GM12878 (cell line): Measurements from ENCODE around the gene RRAD. TPM values are rescaled to one million over a fixed set of nuclear protein-coding genes. Genes with fewer than 3 reads are reported as not detected.
"Not testable (repeated sequence)": the region's sequence is repeated elsewhere in the genome, so short reads cannot be mapped to it uniquely, and the experiment has no call there.

Experiments
- ATAC-seq: fragments of 200-7000 bp; cut with Tn5 transposase; 3 replicates; pipeline ENCODE4 v1.9.1; 2020; ENCODE audit warnings: mild to moderate bottlenecking, moderate library complexity
- BruUV-seq: library from RNA; stranded (reverse); fragments of 400-500 nt; replicated peaks from 2 replicates; lab custom pipeline; 2021; lab: Mats Ljungman, UMichigan
- CTCF ChIA-PET: fragments of 300-600 bp; sonication (Branson Sonifier 250); formaldehyde crosslinking; extraction: SDS; loops from one replicate; lab custom pipeline; 2021; ENCODE audit warnings: inconsistent platforms; lab: Yijun Ruan, JAX
- POLR2A ChIA-PET: fragments of 350-600 bp; formaldehyde crosslinking; extraction: SDS; loops from one replicate; lab custom pipeline; 2021; ENCODE audit warnings: inconsistent platforms; lab: Charles Lee
- RAD21 ChIA-PET: fragments of 300-600 bp; sonication (Branson Sonifier 250); formaldehyde crosslinking; loops from one replicate; lab custom pipeline; 2023; ENCODE audit warnings: antibody characterized with exemption; ENCODE audit not compliant: unreplicated experiment; lab: Charles Lee
- SMC1A ChIA-PET: fragments of 300-600 bp; sonication (Branson Sonifier 250); formaldehyde crosslinking; loops from one replicate; lab custom pipeline; 2023; ENCODE audit not compliant: unreplicated experiment, uncharacterized antibody; lab: Charles Lee
- DNase-seq: peaks from one replicate; pipeline ENCODE4 v3.0.0-alpha.2; 2011; ENCODE audit warnings: low read depth, low spot score
- FAIRE-seq: peaks from 3 replicates; lab custom pipeline; 2011; peaks lifted over from hg19 to GRCh38; lab: Jason Lieb, UNC
- H2AFZ ChIP-seq: 2 replicates; pipeline ENCODE4 v1.6.0; 2011; ENCODE audit warnings: low read depth, low read length, control low read depth; ENCODE audit not compliant: control insufficient read depth
- H3K27ac ChIP-seq: 2 replicates; pipeline ENCODE4 v1.5.1; 2011; ENCODE audit warnings: control low read depth; ENCODE audit not compliant: control insufficient read depth, insufficient read depth
- H3K27me3 ChIP-seq, 2 experiments: replicated peaks in 1 of 2; 2 replicates each; pipeline versions ENCODE4 v1.6.0 to v1.6.1; 2011; ENCODE audit warnings: low read length in 1 of 2; ENCODE audit not compliant: control insufficient read depth in 2 of 2, insufficient read depth in 2 of 2
- H3K36me3 ChIP-seq, 2 experiments: 2 replicates each; pipeline ENCODE4 v1.5.1; 2011; ENCODE audit warnings: low read length in 1 of 2; ENCODE audit not compliant: control insufficient read depth in 2 of 2, insufficient read depth in 2 of 2
- H3K4me1 ChIP-seq: 2 replicates; pipeline ENCODE4 v1.6.1; 2011; ENCODE audit warnings: mild to moderate bottlenecking, low read length, moderate library complexity, mixed read lengths; ENCODE audit not compliant: control insufficient read depth, insufficient read depth
- H3K4me2 ChIP-seq: 2 replicates; pipeline ENCODE4 v1.6.0; 2011; ENCODE audit warnings: control low read depth; ENCODE audit not compliant: control insufficient read depth, insufficient read depth
- H3K4me3 ChIP-seq: fragments of 200-600 bp; sonication (generic); 2 replicates; pipeline ENCODE4 v1.5.1; 2016
- H3K79me2 ChIP-seq: 2 replicates; pipeline ENCODE4 v1.6.0; 2011; ENCODE audit warnings: low read length; ENCODE audit not compliant: control insufficient read depth, insufficient read depth
- H3K9ac ChIP-seq: 2 replicates; pipeline ENCODE4 v1.8.0; 2011; ENCODE audit warnings: low read length, control low read depth, mixed read lengths; ENCODE audit not compliant: control insufficient read depth, insufficient read depth
- H3K9me3 ChIP-seq: replicated peaks from 3 replicates; pipeline ENCODE4 v1.5.1; 2011; ENCODE audit warnings: mild to moderate bottlenecking, low read length; ENCODE audit not compliant: control insufficient read depth, insufficient read depth
- H4K20me1 ChIP-seq: 2 replicates; pipeline ENCODE4 v1.6.0; 2011; ENCODE audit not compliant: control insufficient read depth, insufficient read depth
- ASH2L ChIP-seq: fragments of 300-600, 200-600 bp; sonication (generic); IDR thresholded peaks from 2 replicates; pipeline ENCODE4 v1.6.1; 2017; ENCODE audit warnings: low read depth, mild to moderate bottlenecking, borderline replicate concordance
- BHLHE40 ChIP-seq, 2 experiments: fragments of 450-650 bp in 1 of 2; IDR thresholded peaks; 2 replicates each; pipeline ENCODE4 v1.6.1; 2011 to 2017; ENCODE audit warnings: low read depth in 2 of 2, borderline replicate concordance in 1 of 2, improper control_type of control experiment in 1 of 2, low read length in 1 of 2, mild to moderate bottlenecking in 1 of 2
- CBX5 ChIP-seq: sonication (generic); IDR thresholded peaks from 2 replicates; pipeline ENCODE4 v1.6.1; 2016; ENCODE audit warnings: low read depth, moderate library complexity, mild to moderate bottlenecking, inconsistent platforms
- CREM ChIP-seq: IDR thresholded peaks from 2 replicates; pipeline ENCODE4 v1.6.1; 2014; ENCODE audit warnings: antibody characterized with exemption, low read depth
- EED ChIP-seq: sonication (generic); IDR thresholded peaks from 2 replicates; pipeline ENCODE4 v1.6.1; 2016; ENCODE audit warnings: antibody characterized with exemption, low read depth
- EGR1 ChIP-seq, 2 experiments: IDR thresholded peaks; 1 replicate in 1 of 2; 2 replicates in 1 of 2; pipeline ENCODE4 v1.6.1; 2011 to 2012; ENCODE audit warnings: low read depth in 2 of 2, low read length in 2 of 2, borderline replicate concordance in 1 of 2, mild to moderate bottlenecking in 1 of 2, moderate library complexity in 1 of 2
- FOXM1 ChIP-seq: IDR thresholded peaks from 2 replicates; pipeline ENCODE4 v1.6.1; 2012; ENCODE audit warnings: low read depth, mild to moderate bottlenecking, inconsistent platforms, low read length, moderate library complexity
- GABPA ChIP-seq: IDR thresholded peaks from 2 replicates; pipeline ENCODE4 v1.6.1; 2014; ENCODE audit warnings: antibody characterized with exemption, low read depth, mild to moderate bottlenecking, inconsistent platforms
- RAD51 ChIP-seq: fragments of 450-650 bp; IDR thresholded peaks from 2 replicates; pipeline ENCODE4 v1.6.1; 2016; ENCODE audit warnings: moderate library complexity, mild to moderate bottlenecking, inconsistent platforms
- SMAD5 ChIP-seq: IDR thresholded peaks from 2 replicates; pipeline ENCODE4 v1.6.1; 2016; ENCODE audit warnings: antibody characterized with exemption, low read depth
- TCF3 ChIP-seq: IDR thresholded peaks from 2 replicates; pipeline ENCODE4 v1.6.1; 2012; ENCODE audit warnings: low read depth, mild to moderate bottlenecking, low read length, borderline replicate concordance; ENCODE audit not compliant: insufficient read depth
- WGBS: methylation state at CpG from one replicate; pipeline ENCODE4 v1.1.6; 2016; ENCODE audit warnings: low lambda C conversion rate; ENCODE audit not compliant: insufficient replicate concordance, insufficient coverage; ENCODE audit errors: missing lambda C conversion rate; 5-methylcytosine and 5-hydroxymethylcytosine counted together
- in situ Hi-C: fragments of 300-500 bp; cut with MboI; formaldehyde crosslinking; loops from 9 replicates; pipeline ENCODE4 v1.14.3; 2018; ENCODE audit warnings: mixed read lengths
- intact Hi-C: fragments of 100-400 bp; cut with micrococcal nuclease; formaldehyde crosslinking; loops from one replicate; pipeline ENCODE4 v1.14.2; 2022; ENCODE audit not compliant: unreplicated experiment
- polyA plus RNA-seq, 11 experiments: library from polyadenylated mRNA; depleted of rRNA in 4 of 11; unstranded in 6 of 11; stranded (reverse) in 5 of 11; fragments of >200 nt; fragmentation: Nextera tagmentation in 4 of 11; fragmentation: Illumina TruSeq in 1 of 11; extraction: Ambion mirVana in 4 of 11; extraction: Trizol in 1 of 11; gene quantifications; 1 replicate in 1 of 11; 2 replicates in 10 of 11; pipeline versions ENCODE4 v1.2.1 to v1.2.3, GENCODE V29; 2011 to 2016; ENCODE audit warnings: inconsistent platforms in 2 of 11, missing spikeins in 2 of 11, low read depth in 1 of 11
- total RNA-seq, 4 experiments: library from RNA; depleted of rRNA in 3 of 4; stranded (reverse); fragments of >200 nt in 3 of 4; fragmentation: Illumina TruSeq in 1 of 4; extraction: Trizol in 1 of 4; gene quantifications; 2 replicates each; pipeline versions ENCODE4 v1.2.1 to v1.2.3, GENCODE V29; 2013 to 2021
- TF ChIP-seq, protein P1 (sequence below): fragments of 450-650 bp; IDR thresholded peaks from 2 replicates; pipeline ENCODE4 v1.6.1; 2016; ENCODE audit warnings: mild to moderate bottlenecking

RRAD gene
- total and polyA plus RNA-seq, 10 of the 15 experiments (the other 5 are each of a cell fraction or from before 2014, with no cell fraction given) = 0.11 to 8.5 (median 2.8) TPM

DNA sequence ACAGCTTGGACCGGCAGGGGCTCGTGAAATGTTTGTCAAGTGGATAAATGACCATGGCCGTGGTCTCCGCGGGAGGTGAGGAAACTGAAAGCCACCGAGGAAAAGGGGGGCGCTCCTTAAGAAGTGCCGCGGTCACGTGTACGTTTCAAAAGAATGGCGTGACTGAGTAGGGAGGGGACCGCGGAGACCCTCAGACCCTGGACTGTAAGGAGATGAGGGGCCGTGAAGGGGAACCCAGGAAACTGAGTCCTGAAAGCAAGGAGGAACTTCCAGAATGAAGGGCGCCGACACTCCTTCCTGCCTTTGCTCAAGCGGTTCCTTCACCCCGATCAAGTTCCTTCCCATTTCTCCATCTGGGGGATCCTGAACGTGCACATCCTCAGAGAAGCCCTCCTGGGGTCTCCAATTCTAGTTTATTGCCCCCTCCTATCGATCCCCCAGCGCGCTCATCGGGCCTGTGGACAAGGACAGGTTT is 9.5 kb upstream of the RRAD start:
- H3K4me3 ChIP-seq = peak overlapping the region; percentile 78
- RAD21 ChIA-PET = interaction anchor here (0.6 kb wide), 1 partner anchor 23 kb away, joined by 3 read pairs; no protein-coding TSS in a partner anchor
- POLR2A ChIA-PET = interaction anchor here (0.5 kb wide), 1 partner anchor 204 kb away, joined by 5 read pairs; no protein-coding TSS in a partner anchor
- peak overlapping the region; percentile 87; the same call in 1 of the 2 replicates for H2AFZ ChIP-seq
- TSS peak; percentile 79 for BruUV-seq
- H3K4me1 ChIP-seq, SMC1A ChIA-PET, intact Hi-C loops, H3K27me3 ChIP-seq, DNase-seq, H3K36me3 ChIP-seq, H3K9me3 ChIP-seq, H4K20me1 ChIP-seq: not testable (repeated sequence)
- peak overlapping the region; percentile 73 for H3K4me2 ChIP-seq
- in situ Hi-C loops = loop anchor here (10.0 kb wide), 1 partner anchor 60 kb away; no protein-coding TSS in a partner anchor
- CTCF ChIA-PET = interaction anchor here (0.8 to 1.3 kb wide), 2 partner anchors 62 to 67 kb away, joined by 3 to 4 read pairs; no protein-coding TSS in a partner anchor
- H3K79me2 ChIP-seq = peaks cover 33% of the 10 kb centered on the region
- H3K9ac ChIP-seq = peak overlapping the region; percentile 94
- peak; percentile 59 for FAIRE-seq
- TF ChIP-seq BHLHE40 (IDR thresholded peaks at IDR 0.05; ENCODE audit: borderline replicate concordance in 1 of 2, low read depth in 2 of 2, low read length in 1 of 2) (peak in 1 of 2 experiments; percentile 60; a peak in 2 of 4 replicates), RAD51 (peak; percentile 68; the same call in 1 of the 2 replicates)
- peak overlapping the region; percentile 94 for H3K27ac ChIP-seq
- 3% methylated on average over 23 of the region's 24 CpGs for WGBS
- ATAC-seq = peak; percentile 48

DNA sequence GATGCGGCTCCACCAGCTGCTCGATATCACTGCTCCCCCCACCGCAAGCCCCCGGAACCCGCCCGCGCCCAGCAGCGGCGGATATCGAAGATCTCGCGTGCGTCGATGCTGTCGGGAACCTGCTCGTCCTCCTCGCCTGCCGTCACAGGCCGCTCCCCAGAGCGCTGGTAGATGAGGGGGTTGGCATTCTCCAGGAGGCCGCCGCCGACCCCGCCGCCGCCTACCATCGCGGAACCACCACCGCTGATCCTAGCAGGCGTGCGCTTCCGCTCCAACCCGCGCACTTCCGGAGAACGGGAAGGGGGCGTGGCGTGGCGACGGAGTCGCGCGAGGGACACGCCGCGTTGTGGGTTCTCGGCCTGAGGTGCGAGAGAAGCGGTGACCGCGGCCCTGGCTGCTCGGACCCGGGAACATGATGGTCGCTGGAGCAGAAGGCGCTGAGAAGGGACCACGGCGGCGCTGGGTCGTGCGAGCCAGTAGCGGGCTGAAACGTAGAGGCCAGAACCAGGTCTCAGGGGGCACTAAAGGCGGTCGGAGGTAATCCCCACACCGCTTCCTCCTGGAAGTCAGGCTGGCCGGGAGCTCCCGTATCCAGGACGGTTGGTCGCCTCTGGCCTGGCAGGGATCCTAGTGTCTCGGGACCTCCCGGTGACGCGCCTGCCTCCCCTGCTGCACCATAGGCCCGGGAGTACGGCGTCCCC is 9.0 kb upstream of the RRAD start, which contains the start of gene CIAO2B:
CIAO2B (minus strand) TSS at position 265 of the 701 bp plus-strand sequence; CDS start at position 227, 38 bp downstream.
- RAD21 ChIA-PET = interaction anchor here (0.6 to 1.0 kb wide), 2 partner anchors 23 to 251 kb away, joined by 3 read pairs; no protein-coding TSS in a partner anchor
- no peak for TF ChIP-seq FOXM1
- peak; percentile 91 for TF ChIP-seq GABPA
- no peak for TF ChIP-seq CBX5
- peak; percentile 47; the same call in 1 of the 2 replicates for TF ChIP-seq TCF3
- peak; percentile 79 for TF ChIP-seq SMAD5
- TF ChIP-seq, protein P1, sequence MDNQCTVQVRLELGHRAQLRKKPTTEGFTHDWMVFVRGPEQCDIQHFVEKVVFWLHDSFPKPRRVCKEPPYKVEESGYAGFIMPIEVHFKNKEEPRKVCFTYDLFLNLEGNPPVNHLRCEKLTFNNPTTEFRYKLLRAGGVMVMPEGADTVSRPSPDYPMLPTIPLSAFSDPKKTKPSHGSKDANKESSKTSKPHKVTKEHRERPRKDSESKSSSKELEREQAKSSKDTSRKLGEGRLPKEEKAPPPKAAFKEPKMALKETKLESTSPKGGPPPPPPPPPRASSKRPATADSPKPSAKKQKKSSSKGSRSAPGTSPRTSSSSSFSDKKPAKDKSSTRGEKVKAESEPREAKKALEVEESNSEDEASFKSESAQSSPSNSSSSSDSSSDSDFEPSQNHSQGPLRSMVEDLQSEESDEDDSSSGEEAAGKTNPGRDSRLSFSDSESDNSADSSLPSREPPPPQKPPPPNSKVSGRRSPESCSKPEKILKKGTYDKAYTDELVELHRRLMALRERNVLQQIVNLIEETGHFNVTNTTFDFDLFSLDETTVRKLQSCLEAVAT = 0 out of 2 replicates have a peak, but pooled peaks have one; percentile 39
- TF ChIP-seq EED = peak; percentile 46; the same call in 1 of the 2 replicates
- peak; percentile 59; the same call in 1 of the 2 replicates for TF ChIP-seq CREM
- TF ChIP-seq EGR1 (IDR thresholded peaks at IDR 0.05; ENCODE audit: borderline replicate concordance in 1 of 2, low read depth in 2 of 2, low read length in 2 of 2) = 0 out of 3 replicates have a peak, but pooled peaks of 1 of the 2 experiments have one; percentile 28
- TF ChIP-seq ASH2L = 0 out of 2 replicates have a peak, but pooled peaks have one; percentile 27

More for the DNA sequence above, 9.0 kb upstream of the RRAD start, which contains the start of gene CIAO2B:
- peaks cover 33% of the 10 kb centered on the region for H3K79me2 ChIP-seq
- SMC1A ChIA-PET = no interaction called here
- H3K9me3 ChIP-seq = no peaks in the 10 kb centered on the region
- H3K4me2 ChIP-seq = peak within 1 kb of the TSS; percentile 95
- POLR2A ChIA-PET = interaction anchor here (0.5 kb wide), 1 partner anchor 205 kb away, joined by 5 read pairs; no protein-coding TSS in a partner anchor
- H4K20me1 ChIP-seq = no peaks in the 10 kb centered on the region
- peak within 1 kb of the TSS; percentile 78 for H3K4me3 ChIP-seq
- under 1% methylated on average over 52 of the region's 76 CpGs for WGBS
- CTCF ChIA-PET = interaction anchor here (0.8 to 1.3 kb wide), 4 partner anchors 14 to 66 kb away, joined by 3 to 4 read pairs (median 3); no protein-coding TSS in a partner anchor
- no TSS peak for BruUV-seq
- peak within 1 kb of the TSS; percentile 94 for H3K9ac ChIP-seq
- in situ Hi-C loops = loop anchor here (10.0 kb wide), 1 partner anchor 61 kb away; no protein-coding TSS in a partner anchor
- H3K27ac ChIP-seq = peak within 1 kb of the TSS; percentile 94
- ATAC-seq = peak; percentile 88
- DNase-seq = peak; percentile 47
- H2AFZ ChIP-seq = peak within 1 kb of the TSS; percentile 87
- peaks cover 7% of the 10 kb centered on the region for H3K4me1 ChIP-seq
- intact Hi-C loops = no loop called here
- peak; percentile 80 for FAIRE-seq
- peaks cover 0 to 3% of the 10 kb centered on the region in 2 experiments; a peak in 1 of 4 replicates for H3K36me3 ChIP-seq
- H3K27me3 ChIP-seq = no peaks in the 10 kb centered on the region
